GM19467 (cell line): ENCODE measurements around the gene TMPRSS5.
"Not testable (repeated sequence)": the region's sequence is repeated elsewhere in the genome, so short reads cannot be mapped to it uniquely, and the experiment has no call there.

Source experiments
- ATAC-seq: cut with Tn5 transposase; IDR thresholded peaks from one replicate; pipeline ENCODE4 v1.9.1; 2021; ENCODE audit warnings: mild to moderate bottlenecking, moderate library complexity; ENCODE audit not compliant: unreplicated experiment

The TMPRSS5 gene

DNA sequence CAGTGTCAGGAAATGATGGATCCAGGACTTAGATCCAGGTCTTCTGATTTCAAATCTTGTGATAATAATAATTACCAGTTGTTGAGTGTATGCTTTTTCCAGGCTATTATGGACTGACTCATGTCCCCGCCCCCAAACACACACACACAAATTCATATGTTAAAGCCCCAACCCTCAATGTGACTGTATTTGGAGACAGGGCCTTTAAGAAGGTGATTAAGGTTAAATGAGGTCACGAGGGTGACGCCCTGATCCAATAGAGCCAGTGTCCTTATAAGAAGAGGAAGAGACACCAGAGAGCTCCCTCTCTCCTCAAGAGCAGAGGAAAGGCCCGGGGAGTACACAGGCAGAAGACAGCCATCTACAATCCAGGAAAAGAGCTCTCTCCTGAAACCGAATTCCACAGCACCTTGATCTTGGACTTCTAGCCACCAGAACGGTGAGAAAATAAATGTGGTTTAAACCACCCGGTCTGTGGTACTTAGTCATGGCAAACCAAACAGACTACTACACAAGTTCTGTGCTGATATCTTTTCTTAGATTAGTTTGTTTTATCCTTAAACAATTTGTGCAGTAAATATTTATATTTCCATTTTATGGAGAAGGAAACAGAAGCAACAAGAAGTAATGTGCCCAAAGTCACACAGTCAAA lies 8.2 kb downstream of the TMPRSS5 start:
- ATAC-seq: no peak

DNA sequence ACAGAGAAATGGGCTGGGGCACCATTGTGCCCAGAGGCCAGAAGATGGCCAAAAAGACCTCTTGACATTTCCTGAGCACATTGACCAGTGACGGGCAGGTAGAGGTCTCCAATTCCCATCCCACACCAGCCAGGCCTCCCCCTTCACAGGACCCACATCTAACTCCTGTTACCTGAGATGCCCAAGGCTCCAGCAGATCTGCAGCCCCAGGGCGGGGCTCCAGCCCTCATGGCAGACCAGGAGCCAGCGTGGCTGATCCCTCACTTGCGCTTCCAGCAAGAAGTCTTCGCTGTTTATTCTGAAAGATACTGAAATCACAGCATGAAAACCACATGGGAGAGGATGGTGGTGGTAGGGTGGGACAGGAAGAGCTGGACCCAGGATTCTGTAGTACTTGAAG lies 9.0 kb downstream of the TMPRSS5 start:
- no peak for ATAC-seq

DNA sequence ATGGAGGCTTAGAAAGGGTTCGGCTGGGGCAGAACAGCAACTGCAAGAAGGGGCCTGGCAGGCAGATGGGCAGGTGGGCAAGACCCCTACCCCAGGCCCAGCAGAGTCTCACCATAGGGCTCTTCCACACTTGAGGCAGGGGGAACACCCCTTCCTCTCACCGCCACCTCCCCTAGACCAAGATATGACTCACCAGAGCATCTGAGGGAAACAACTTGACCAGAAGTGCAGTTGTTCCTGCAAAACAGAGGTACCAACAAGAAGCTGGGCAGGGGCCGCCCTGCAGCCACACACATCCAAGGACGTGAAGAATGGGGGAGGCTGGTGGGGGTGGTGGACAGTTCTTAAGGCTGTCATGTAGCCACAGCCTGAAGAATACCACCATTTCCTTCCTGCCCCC lies 10.9 kb downstream of the TMPRSS5 start:
- ATAC-seq: no peak

DNA sequence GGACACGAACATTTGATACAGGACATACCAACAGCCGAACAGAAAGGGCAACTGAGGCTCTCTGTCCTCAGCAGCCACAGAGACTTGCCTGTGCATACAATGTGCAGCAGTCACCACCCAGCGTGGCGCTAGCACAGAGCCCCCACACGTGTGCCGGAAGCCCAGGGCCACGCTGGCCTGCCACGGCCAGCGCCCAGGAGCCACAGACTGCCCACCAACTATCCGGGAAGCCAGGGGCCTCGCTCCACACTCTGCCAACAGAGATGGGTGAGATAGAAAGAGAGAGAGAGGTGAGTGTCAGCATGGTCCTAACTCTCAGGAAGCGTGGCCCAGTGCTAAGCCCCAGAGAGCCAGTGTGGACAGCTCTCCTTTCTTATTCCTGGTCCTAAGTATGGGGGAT lies 11.7 kb downstream of the TMPRSS5 start:
- no peak for ATAC-seq

DNA sequence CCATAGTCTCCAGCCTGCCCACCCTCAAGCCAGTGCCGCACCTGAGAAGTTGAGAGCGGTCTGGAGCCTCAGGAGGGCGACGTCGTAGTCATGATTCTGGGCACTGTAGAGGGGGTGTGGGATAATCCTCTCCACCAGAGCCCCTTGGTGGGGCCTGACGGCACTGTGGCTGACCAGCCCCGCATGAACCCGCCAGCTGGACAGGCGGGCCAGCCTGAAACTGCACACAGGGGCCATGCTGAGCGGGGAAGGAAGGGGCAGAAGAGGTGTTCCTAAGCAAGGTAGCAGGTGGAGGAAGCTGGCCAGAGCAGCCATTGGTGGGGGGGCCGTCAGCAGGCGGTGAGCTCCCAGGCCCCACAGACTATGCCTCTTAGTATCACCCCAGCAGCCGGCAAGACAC lies 13.1 kb downstream of the TMPRSS5 start:
- ATAC-seq: no peak

DNA sequence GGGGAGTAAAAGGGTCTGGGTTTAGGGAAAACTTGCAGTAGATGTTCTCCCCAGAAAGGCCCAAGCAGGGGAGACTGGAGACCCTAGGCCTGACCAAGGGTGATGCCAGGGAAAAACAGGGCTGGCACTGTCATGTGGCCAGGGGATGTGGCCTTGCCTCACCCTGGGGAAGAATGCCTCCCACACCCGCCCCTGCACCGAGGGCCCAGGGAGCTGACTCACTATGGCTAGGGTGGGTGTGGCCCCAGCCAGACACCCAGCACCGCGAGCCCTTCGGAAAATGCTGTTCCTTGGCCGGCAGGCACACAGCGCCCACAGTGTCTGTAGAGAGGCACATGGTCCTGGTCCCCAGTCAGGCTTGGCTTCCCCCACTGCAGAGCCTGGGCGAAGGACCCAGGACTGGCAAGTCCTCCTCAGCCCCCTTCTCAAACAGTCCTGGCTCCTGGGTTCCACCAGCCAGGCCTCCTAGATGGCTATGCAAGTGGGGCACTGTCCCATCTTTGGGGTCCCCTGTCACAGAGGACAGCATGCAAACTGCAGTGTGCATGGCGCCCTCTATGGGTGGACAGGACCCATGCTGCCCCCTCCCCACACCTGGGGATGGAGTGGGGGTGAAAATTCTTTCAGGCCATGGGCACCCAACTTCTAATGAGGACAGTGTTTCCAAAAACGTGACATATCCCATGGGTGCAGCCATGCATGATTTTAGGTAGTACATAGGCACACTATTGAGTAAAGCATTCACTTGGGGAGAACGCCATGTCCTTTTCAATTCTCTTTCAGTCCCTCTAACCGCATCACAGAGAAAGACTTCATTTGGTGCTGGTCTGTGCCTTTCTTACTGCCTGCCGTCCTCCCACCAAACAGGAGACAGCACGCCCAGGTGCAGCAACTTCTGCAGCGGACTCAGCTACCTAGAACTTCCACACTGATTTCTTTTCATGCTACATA lies 15.2 kb downstream of the TMPRSS5 start:
- ATAC-seq: no peak

DNA sequence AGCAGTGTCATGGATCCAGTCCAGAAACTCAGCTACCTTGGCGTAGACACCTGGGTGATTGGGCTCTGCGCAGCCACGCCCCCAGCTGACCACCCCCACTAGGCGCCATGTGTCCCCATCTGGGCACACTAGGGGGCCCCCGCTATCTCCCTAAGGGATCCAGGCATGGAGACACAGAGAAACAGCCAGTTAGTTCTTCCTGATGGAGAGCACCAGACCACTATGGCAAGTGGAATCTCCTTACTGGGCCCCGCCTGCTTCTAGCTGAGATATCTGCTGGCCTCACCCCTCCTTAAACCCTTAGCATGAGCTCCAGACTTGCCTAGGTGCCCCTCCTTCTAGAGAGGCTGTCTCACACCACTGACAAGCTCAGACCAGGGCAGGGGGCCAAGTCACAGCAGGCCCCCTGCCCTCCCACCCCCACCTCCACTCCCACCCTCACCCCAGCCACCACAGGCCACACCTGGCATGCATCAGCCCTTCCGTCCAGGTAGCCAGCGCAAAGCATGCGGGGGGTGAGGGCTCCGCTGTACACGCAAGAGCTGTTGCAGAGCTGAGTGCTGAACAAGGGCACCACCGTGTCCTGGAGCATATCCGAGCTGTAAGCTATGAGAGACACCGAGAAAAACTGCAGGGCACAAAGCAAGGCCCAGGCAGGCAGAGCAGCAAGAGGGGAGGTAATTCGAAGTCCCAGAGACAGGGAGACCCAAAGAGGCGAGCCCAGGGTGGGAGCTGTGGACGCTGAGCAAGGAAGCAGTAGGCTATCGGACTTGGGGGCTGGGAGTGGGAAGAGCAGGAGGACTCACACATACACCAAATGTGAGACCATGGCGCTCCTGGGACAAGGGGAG lies 16.1 kb downstream of the TMPRSS5 start:
- no peak for ATAC-seq

DNA sequence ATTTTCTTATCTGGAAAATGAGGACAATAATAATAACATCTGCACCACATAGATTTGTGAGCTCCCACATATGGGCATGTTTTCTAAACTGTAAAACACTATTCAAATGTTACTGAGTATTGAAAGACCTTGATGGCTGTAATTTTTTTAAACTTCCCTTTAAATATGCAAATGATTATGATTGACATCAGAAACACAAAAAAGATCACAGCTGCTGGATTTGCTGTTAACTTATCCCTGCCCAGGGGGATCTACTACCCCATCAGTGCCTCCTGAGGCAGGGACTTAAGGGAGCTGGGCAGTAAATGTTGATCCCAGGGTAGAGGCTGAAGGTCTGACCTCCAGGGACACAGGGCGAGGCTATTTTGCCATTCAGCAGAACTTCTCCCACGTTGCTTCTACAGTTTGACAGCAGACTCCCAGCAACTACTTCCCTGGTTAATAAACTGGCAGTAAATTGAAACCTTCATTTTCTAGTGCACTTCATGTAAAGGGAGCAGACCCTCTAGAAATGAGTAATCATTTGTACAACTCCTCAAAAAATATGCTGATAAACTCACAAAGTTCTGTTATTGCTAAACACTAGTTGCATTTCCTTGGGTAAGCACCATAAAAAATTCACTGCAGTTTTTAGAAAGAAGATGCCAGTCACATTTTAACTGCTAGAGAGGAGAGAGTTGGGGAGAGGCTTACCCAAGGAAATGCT lies 20.3 kb downstream of the TMPRSS5 start:
- no peak for ATAC-seq

DNA sequence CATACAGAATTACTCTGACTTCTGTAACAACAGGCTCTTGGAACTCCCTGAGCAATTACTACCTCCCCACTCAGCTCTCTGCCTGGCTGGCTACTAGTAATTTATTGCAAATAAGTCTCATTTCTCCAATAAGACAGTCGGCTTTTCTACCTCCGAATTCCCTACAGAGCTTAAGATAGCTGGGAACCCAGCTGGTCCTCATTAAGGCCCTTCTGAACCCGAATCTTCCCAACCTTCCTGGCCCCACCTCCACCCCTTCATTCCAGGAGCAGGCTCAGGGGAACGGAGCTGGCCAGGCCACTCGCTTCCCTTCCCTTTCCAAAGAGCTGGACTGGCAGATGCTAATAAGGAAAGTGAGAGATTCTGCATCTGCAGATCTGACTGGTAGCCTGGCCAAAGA lies 21.6 kb downstream of the TMPRSS5 start:
- ATAC-seq: no peak

DNA sequence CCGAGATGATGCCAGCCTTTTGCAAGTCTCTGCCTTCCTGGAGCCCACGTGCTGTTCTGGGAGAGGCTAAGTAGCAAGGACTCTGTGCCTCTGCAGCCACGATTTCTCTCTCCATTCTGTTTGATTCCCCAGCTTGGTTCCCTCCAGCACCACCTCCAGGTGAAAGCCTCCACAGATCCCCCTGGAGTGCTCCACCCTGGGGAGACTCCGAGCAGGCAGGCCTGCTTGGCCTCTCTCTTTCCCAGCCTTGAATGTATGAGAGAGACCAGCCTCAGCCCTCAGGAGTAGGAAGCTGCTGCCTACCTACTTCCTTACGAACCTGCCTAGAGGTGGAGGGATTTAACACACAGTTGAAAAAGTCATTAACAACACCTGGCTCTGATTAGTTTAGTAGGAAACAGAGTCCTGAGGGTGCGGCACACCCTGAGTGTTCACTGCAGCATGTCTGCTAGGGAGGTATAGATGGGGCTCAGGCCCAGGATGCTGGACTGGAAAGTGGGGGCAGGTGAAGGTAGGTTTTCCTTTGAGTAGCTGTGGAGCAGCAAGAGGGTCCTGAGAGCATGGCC lies 22.5 kb downstream of the TMPRSS5 start:
- ATAC-seq: no peak

DNA sequence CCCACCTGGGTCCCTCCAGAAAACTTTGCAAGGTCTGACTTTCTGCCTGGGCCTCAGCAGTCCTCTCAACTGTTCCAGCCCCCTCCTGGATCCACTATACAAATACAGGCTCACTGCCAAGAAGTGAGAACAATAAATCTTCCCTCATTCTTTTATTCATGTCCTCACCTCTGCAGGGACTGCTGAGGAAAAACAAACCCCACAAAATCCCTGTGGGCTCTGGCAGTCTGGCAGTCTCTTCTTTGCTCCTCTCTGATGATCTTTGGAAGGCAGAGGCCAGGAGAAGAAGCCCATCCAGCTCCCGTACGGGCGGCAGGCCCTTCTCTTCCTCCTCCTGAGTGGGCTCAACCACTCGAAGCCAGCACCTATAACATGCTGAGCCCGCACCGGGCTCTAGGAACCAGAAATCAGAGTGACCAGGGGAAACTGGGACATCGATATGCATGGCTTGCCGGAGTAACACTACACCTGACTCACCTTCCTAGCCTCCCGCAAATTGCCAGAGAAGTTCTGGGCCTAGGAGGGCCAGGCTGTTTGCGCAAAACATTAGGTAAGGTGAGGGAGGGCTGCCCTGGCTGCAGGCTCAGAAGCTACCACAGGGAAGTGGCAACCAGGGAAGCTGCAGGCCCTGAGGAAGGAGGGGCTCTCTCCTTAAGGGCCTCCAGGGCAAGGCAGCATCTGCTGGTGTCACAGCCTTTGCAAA lies 24.2 kb downstream of the TMPRSS5 start:
- no peak for ATAC-seq

DNA sequence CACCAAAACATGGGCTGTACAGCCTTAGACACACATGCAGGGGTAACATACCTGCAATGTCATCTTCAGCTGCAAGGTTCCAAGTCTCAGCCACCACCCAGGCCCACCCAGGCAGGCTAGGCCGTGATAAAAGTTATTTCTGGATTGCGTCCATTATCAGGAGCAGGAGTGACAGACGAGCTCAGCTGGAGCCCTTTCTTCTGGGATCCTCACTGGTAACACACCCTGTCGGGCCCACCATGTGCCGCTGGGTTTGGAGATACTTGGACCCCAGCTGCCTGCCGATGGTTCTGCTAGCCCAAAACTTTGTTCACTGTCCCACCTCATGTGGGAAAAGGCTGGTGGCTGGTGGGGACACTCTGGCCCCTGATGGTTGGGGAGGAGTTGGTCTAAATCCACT lies 24.8 kb downstream of the TMPRSS5 start:
- no peak for ATAC-seq

DNA sequence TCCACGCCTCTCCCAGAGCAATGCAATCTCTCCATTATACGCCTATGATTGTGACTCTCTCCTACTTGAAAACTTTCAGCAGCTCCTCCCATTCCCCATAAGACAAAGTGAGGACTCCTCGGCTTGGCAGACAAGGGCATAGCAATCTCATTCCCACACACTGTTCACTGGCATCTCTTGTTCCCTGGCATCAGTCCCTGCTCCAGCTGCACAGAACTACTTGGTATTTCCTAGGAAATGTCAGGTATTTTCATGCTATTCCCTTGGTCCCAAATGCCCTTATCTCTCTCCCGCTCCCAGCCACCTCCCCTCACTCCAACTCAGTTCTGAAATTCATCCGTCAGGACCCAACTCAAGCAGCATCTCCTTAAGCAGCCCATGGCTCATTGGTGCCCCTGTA lies 28.4 kb downstream of the TMPRSS5 start:
- ATAC-seq: no peak

DNA sequence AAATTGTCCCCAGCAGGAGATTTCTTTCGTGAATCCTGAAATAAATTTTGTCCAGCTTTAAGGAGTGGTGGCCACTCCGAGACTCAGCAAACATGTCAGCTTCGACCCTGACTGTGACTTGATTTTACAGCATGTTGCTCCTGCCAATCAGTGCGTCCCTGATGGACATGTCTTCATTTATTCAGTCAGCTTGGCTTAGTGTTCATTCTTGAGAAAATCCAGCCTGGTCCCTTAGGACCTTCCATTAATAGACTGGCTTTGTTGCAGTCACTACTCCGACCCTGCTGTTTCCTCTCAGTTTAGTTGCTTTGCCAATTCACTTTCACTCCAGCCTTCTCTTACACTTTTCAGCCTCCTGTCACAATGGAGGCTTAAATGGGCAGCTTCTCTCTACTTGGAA lies 30.5 kb downstream of the TMPRSS5 start:
- no peak for ATAC-seq

DNA sequence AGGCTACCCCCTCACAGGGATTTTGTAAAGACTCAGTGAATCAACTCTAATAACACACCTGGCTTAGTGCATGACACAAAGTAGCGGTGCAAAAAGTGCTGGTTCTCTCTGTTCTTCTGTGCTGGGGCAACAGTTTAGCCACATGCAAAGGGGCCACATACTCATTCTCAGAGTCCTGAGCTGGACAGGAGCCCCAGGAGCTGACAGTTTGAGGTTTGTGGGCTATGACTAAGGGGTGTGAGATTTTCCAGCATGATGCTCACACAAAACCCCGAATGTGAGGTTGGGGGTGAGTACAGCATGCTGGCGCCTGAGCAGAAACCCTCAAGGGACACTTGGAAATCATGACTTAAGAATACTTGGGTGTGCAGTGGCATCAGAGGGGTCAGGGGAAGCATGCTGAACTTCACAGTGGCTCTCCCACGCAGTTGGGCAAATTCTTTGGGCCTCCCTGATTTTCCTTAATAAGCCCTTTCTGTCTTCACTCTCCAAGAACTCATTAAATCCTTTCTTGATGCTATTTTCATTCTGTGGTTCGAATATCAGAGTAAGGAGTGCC lies 31.0 kb downstream of the TMPRSS5 start:
- ATAC-seq: peak; percentile 77

DNA sequence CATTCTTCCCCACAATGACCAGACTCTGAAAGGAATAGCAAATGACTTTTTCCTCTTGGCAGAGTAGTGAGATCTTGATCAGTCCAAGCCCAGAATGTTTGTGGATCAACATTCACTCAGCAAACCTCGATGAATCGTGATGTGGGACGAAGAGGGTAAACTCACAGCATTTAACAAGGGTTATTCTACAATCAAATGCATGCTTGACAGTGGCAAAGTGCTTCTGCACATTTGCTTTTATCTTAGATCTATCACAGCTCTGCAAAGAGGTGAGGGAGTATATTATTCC lies 31.8 kb downstream of the TMPRSS5 start:
- ATAC-seq: no peak

DNA sequence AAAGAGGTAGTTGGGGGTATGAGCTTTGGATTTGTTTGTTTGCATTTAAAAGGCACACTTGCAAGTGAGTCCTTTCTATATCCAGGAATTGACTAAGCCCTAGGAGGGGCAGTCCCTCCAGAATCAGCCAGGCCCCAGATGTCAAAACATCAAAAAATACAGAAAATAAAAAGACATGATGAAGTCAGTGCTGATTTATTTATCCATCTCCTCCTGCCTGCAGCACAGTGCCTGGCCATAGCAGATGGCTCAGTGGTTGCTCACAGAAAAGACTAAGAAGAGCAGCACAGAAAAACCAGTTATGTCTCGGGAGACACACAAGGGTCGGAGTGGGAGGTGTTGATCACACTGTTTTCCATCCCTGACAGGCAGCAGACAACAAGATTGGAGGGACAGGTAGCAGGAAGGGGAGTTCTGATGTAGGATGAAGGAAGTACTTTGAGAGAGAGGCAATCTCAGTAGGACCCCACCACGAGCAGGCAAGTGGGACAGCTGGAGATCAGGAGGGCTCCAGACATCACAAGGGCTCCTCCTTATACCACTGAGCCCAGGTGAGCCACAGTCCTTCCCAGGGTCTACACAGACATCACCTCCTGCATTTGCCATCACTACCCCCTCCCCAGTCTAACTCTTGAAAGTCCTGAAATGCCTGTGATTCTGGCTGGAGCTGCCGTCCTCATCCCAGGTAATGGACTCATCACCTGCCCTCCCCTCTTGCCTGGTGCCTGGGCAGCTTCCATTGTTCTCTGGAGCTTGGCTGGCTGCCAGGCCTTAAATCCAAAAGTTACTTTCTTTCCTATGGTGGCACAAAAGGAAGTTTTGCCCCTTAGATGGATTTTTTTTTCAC lies 32.3 kb downstream of the TMPRSS5 start:
- ATAC-seq: no peak

DNA sequence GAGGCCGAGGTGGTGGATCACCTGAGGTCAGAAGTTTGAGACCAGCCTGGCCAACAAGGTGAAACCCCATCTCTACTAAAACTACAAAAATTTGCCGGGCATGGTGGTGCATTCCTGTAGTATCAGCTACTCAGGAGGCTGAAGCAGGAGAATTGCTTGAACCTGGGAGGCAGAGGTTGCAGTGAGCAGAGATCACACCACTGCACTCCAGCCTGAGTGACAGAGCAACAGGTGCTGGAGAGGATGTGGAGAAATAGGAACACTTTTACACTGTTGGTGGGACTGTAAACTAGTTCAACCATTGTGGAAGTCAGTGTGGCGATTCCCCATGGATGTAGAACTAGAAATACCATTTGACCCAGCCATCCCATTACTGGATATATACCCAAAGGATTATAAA lies 34.2 kb downstream of the TMPRSS5 start:
- not testable (repeated sequence) for ATAC-seq

DNA sequence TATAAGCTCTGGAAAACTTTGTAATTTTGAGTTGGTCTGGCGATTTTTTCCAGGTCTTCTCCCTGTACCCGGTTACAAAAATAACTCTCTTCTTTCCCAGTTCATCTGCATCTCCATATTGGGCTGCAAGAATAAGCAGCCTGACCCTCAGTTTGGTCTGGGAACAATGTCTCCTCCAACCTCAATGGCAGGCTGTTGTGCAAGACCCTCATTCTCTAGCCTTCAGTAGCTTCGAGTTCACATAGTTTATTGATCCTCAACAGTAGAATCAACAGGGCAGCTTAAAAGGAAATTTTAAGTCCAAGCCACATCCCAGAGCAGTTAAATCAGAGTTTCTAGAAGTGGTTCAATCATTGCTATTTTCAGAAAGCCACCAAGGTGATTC lies 35.3 kb downstream of the TMPRSS5 start:
- no peak for ATAC-seq
